ENCODE results near the gene CXCL1.

CXCL1 gene

GRCh38 chr4:73851293-73851692 lies 17.9 kb upstream of the CXCL1 start:
- no peak for DNase-seq (ENCODE audit: low read depth in 2 of 2, low spot score in 1 of 2)

- no peak for DNase-seq (ENCODE audit: low read depth in 2 of 2, low spot score in 1 of 2)
Observed at GRCh38 chr4:73852771-73853170, 16.4 kb upstream of the CXCL1 start.

- no peak for DNase-seq (ENCODE audit: low read depth in 2 of 2, low spot score in 1 of 2)
Observed at GRCh38 chr4:73853246-73853704, 15.9 kb upstream of the CXCL1 start, which contains the start of gene PF4V1. Gene PF4V1, plus strand, starts transcription at chr4:73853296. Its CDS starts 67 bp downstream, at chr4:73853363.

- no peak for DNase-seq (ENCODE audit: low read depth in 2 of 2, low spot score in 1 of 2)
Observed at GRCh38 chr4:73853718-73854473, 15.3 kb upstream of the CXCL1 start.

- no peak for DNase-seq (ENCODE audit: low read depth in 2 of 2, low spot score in 1 of 2)
Observed at GRCh38 chr4:73855406-73855805, 13.8 kb upstream of the CXCL1 start.

GRCh38 chr4:73856518-73856917 lies 12.7 kb upstream of the CXCL1 start:
- DNase-seq (ENCODE audit: low read depth in 2 of 2, low spot score in 1 of 2), result no peak

GRCh38 chr4:73859614-73860088 lies 9.5 kb upstream of the CXCL1 start:
- DNase-seq (ENCODE audit: low read depth in 2 of 2, low spot score in 1 of 2), result no peak

GRCh38 chr4:73860181-73860580 lies 9.0 kb upstream of the CXCL1 start:
- no peak for DNase-seq (ENCODE audit: low read depth in 2 of 2, low spot score in 1 of 2)

GRCh38 chr4:73860917-73861316 lies 8.3 kb upstream of the CXCL1 start:
- DNase-seq (ENCODE audit: low read depth in 2 of 2, low spot score in 1 of 2), result no peak

- DNase-seq (ENCODE audit: low read depth in 2 of 2, low spot score in 1 of 2), result no peak
Observed at GRCh38 chr4:73862322-73862721, 6.9 kb upstream of the CXCL1 start.

- DNase-seq (ENCODE audit: low read depth in 2 of 2, low spot score in 1 of 2), result no peak
Observed at GRCh38 chr4:73864365-73864764, 4.8 kb upstream of the CXCL1 start.

GRCh38 chr4:73864961-73865360 lies 4.2 kb upstream of the CXCL1 start:
- no peak for DNase-seq (ENCODE audit: low read depth in 2 of 2, low spot score in 1 of 2)

- DNase-seq (ENCODE audit: low read depth in 2 of 2, low spot score in 1 of 2), result no peak
Observed at GRCh38 chr4:73865431-73866096, 3.6 kb upstream of the CXCL1 start.

- DNase-seq (ENCODE audit: low read depth in 2 of 2, low spot score in 1 of 2), result no peak
Observed at GRCh38 chr4:73866246-73866645, 2.9 kb upstream of the CXCL1 start.

- DNase-seq (ENCODE audit: low read depth in 2 of 2, low spot score in 1 of 2), result no peak
Observed at GRCh38 chr4:73867783-73868182, 1.4 kb upstream of the CXCL1 start.

GRCh38 chr4:73868206-73869129 lies 725 bp upstream of the CXCL1 start:
- DNase-seq (ENCODE audit: low read depth in 2 of 2, low spot score in 1 of 2), result no peak

- no peak for DNase-seq (ENCODE audit: low read depth in 2 of 2, low spot score in 1 of 2)
Observed at GRCh38 chr4:73870260-73870659, 1.1 kb downstream of the CXCL1 start.

GRCh38 chr4:73870768-73871167 lies 1.6 kb downstream of the CXCL1 start:
- no peak for DNase-seq (ENCODE audit: low read depth in 2 of 2, low spot score in 1 of 2)

- no peak for DNase-seq (ENCODE audit: low read depth in 2 of 2, low spot score in 1 of 2)
Observed at GRCh38 chr4:73871511-73872310, 2.5 kb downstream of the CXCL1 start.

- no peak for DNase-seq (ENCODE audit: low read depth in 2 of 2, low spot score in 1 of 2)
Observed at GRCh38 chr4:73872316-73873108, 3.3 kb downstream of the CXCL1 start.
